H9 (cell line): Measurements from ENCODE around the gene SOX1. TPM values are rescaled to one million over a fixed set of nuclear protein-coding genes. Genes with fewer than 3 reads are reported as not detected.
A peak's percentile ranks its signal among the peaks of the same experiment; 100 is the strongest.

Experiments used
- DNase-seq: peaks from one replicate; pipeline ENCODE4 v3.0.0-alpha.2; 2017
- H2AFZ ChIP-seq: one replicate; pipeline ENCODE4 v1.6.1; 2013; ENCODE audit warnings: mild to moderate bottlenecking, low read length, control low read depth, moderate library complexity
- H2AK5ac ChIP-seq: 2 replicates; pipeline ENCODE4 v1.6.1; 2013; ENCODE audit warnings: low read length, control low read depth, mixed read lengths; ENCODE audit not compliant: insufficient read length
- H2BK120ac ChIP-seq: one replicate; pipeline ENCODE4 v1.6.1; 2013; ENCODE audit warnings: low read depth, mild to moderate bottlenecking, low read length, control low read depth, inconsistent platforms; ENCODE audit not compliant: poor library complexity, severe bottlenecking
- H2BK12ac ChIP-seq: 2 replicates; pipeline ENCODE4 v1.6.1; 2013; ENCODE audit warnings: low read length, control low read depth, mixed read lengths, low read depth; ENCODE audit not compliant: insufficient read length
- H2BK15ac ChIP-seq: 2 replicates; pipeline ENCODE4 v1.6.1; 2013; ENCODE audit warnings: low read depth, low read length, control low read depth
- H2BK20ac ChIP-seq: one replicate; pipeline ENCODE4 v1.6.1; 2013; ENCODE audit warnings: low read depth, mild to moderate bottlenecking, low read length, control low read depth, inconsistent platforms; ENCODE audit not compliant: poor library complexity, severe bottlenecking
- H2BK5ac ChIP-seq: 2 replicates; pipeline ENCODE4 v1.6.1; 2013; ENCODE audit warnings: low read length, control low read depth, mixed read lengths; ENCODE audit not compliant: insufficient read length
- H3K14ac ChIP-seq: 2 replicates; pipeline ENCODE4 v1.6.1; 2013; ENCODE audit warnings: low read length, control low read depth; ENCODE audit not compliant: insufficient read depth
- H3K18ac ChIP-seq: 2 replicates; pipeline ENCODE4 v1.6.1; 2013; ENCODE audit warnings: low read depth, mild to moderate bottlenecking, mixed read lengths, low read length, control low read depth; ENCODE audit not compliant: insufficient read length
- H3K23ac ChIP-seq: 2 replicates; pipeline ENCODE4 v1.6.1; 2013; ENCODE audit warnings: low read length, control low read depth, mixed read lengths, low read depth; ENCODE audit not compliant: insufficient read length
- H3K23me2 ChIP-seq: 2 replicates; pipeline ENCODE4 v1.6.1; 2013; ENCODE audit warnings: low read depth, mild to moderate bottlenecking, mixed read lengths, low read length, control low read depth; ENCODE audit not compliant: insufficient read length, poor library complexity, severe bottlenecking
- H3K27ac ChIP-seq: 2 replicates; pipeline ENCODE4 v1.5.1; 2013; ENCODE audit warnings: low read length, control low read depth, mixed read lengths, low read depth; ENCODE audit not compliant: insufficient read length
- H3K27me3 ChIP-seq: 2 replicates; pipeline ENCODE4 v1.6.1; 2013; ENCODE audit warnings: low read length, control low read depth, inconsistent platforms; ENCODE audit not compliant: insufficient read depth
- H3K4ac ChIP-seq: 2 replicates; pipeline ENCODE4 v1.6.1; 2013; ENCODE audit warnings: low read depth, mild to moderate bottlenecking, control low read depth, inconsistent platforms, low read length, moderate library complexity
- H3K4me1 ChIP-seq: 2 replicates; pipeline ENCODE4 v1.6.1; 2013; ENCODE audit warnings: low read length, control low read depth, inconsistent platforms; ENCODE audit not compliant: insufficient read depth
- H3K4me2 ChIP-seq: 2 replicates; pipeline ENCODE4 v1.6.1; 2013; ENCODE audit warnings: low read length, control low read depth, mixed read lengths; ENCODE audit not compliant: insufficient read length, insufficient read depth
- H3K56ac ChIP-seq: 2 replicates; pipeline ENCODE4 v1.6.1; 2013; ENCODE audit warnings: low read depth, mild to moderate bottlenecking, mixed read lengths, low read length, control low read depth; ENCODE audit not compliant: insufficient read length
- H3K79me1 ChIP-seq: 2 replicates; pipeline ENCODE4 v1.6.1; 2013; ENCODE audit warnings: low read depth, mild to moderate bottlenecking, moderate library complexity, low read length, control low read depth, inconsistent platforms; ENCODE audit not compliant: insufficient read depth, poor library complexity, severe bottlenecking
- H3K79me2 ChIP-seq: 2 replicates; pipeline ENCODE4 v1.6.1; 2013; ENCODE audit warnings: low read length, control low read depth, inconsistent platforms; ENCODE audit not compliant: insufficient read depth
- H3K9ac ChIP-seq: 2 replicates; pipeline ENCODE4 v1.6.1; 2013; ENCODE audit warnings: low read length, control low read depth, mixed read lengths; ENCODE audit not compliant: insufficient read length; ENCODE audit errors: extremely low read depth
- H3K9me3 ChIP-seq: one replicate; pipeline ENCODE4 v1.6.1; 2013; ENCODE audit warnings: low read depth, low read length, inconsistent platforms; ENCODE audit not compliant: control insufficient read depth
- H3T11ph ChIP-seq: one replicate; pipeline ENCODE4 v1.6.1; 2013; ENCODE audit warnings: mild to moderate bottlenecking, low read length, control low read depth, inconsistent platforms
- H4K20me1 ChIP-seq: one replicate; pipeline ENCODE4 v1.6.1; 2013; ENCODE audit not compliant: control insufficient read depth, insufficient read length, insufficient read depth
- H4K5ac ChIP-seq: 2 replicates; pipeline ENCODE4 v1.6.1; 2013; ENCODE audit warnings: low read depth, mild to moderate bottlenecking, mixed read lengths, low read length, control low read depth; ENCODE audit not compliant: insufficient read length
- H4K8ac ChIP-seq: replicated peaks from 2 replicates; pipeline ENCODE4 v1.6.1; 2013; ENCODE audit warnings: low read length, control low read depth, mixed read lengths, low read depth; ENCODE audit not compliant: insufficient read length
- H4K91ac ChIP-seq: 2 replicates; pipeline ENCODE4 v1.6.1; 2013; ENCODE audit warnings: low read depth, mild to moderate bottlenecking, moderate library complexity, mixed read lengths, low read length, control low read depth; ENCODE audit not compliant: insufficient read length
- H3K27ac Mint-ChIP-seq, 3 experiments: 2 replicates in 2 of 3; 3 replicates in 1 of 3; pipeline ENCODE4 v1.8.0; 2020 to 2021; ENCODE audit warnings: mixed read lengths in 3 of 3, mild to moderate bottlenecking in 1 of 3, moderate library complexity in 1 of 3
- H3K27me3 Mint-ChIP-seq: 2 replicates; pipeline ENCODE4 v1.8.0; 2021; ENCODE audit warnings: low read depth, mild to moderate bottlenecking, moderate library complexity, mixed read lengths
- H3K36me3 Mint-ChIP-seq, 3 experiments: 2 replicates in 2 of 3; 3 replicates in 1 of 3; pipeline ENCODE4 v1.8.0; 2020 to 2021; ENCODE audit warnings: low read depth in 3 of 3, mixed read lengths in 3 of 3; ENCODE audit not compliant: insufficient read depth in 1 of 3
- H3K4me1 Mint-ChIP-seq, 2 experiments: 2 replicates each; pipeline ENCODE4 v1.8.0; 2020; ENCODE audit warnings: mixed read lengths in 2 of 2
- H3K4me3 Mint-ChIP-seq, 2 experiments: 2 replicates in 1 of 2; 3 replicates in 1 of 2; pipeline ENCODE4 v1.8.0; 2020 to 2021; ENCODE audit warnings: mild to moderate bottlenecking in 2 of 2, mixed read lengths in 2 of 2, moderate library complexity in 1 of 2
- H3K9me3 Mint-ChIP-seq, 2 experiments: 2 replicates in 1 of 2; 3 replicates in 1 of 2; pipeline ENCODE4 v1.8.0; 2020; ENCODE audit warnings: mild to moderate bottlenecking in 2 of 2, mixed read lengths in 2 of 2, moderate library complexity in 1 of 2
- WGBS: extraction: QIAGEN DNeasy Blood & Tissue Kit; methylation state at CpG from one replicate; pipeline ENCODE4 v1.1.7; 2013; ENCODE audit warnings: missing lambda C conversion rate, low lambda C conversion rate, mixed read lengths; ENCODE audit not compliant: insufficient read length; ENCODE audit errors: extremely low coverage; 5-methylcytosine and 5-hydroxymethylcytosine counted together
- total RNA-seq: library from RNA; stranded (reverse); gene quantifications from 2 replicates; pipeline ENCODE4 v1.2.1, GENCODE V29; 2021
- TF ChIP-seq, protein P1 (sequence below): fragments of 200-600 bp; sonication (generic); conservative IDR thresholded peaks from 3 replicates; pipeline ENCODE4 v1.8.0; 2021; ENCODE audit warnings: antibody characterized with exemption, mild to moderate bottlenecking

The SOX1 gene
- total RNA-seq, 1 experiment from 2014 or later, result 0.17 TPM

DNA sequence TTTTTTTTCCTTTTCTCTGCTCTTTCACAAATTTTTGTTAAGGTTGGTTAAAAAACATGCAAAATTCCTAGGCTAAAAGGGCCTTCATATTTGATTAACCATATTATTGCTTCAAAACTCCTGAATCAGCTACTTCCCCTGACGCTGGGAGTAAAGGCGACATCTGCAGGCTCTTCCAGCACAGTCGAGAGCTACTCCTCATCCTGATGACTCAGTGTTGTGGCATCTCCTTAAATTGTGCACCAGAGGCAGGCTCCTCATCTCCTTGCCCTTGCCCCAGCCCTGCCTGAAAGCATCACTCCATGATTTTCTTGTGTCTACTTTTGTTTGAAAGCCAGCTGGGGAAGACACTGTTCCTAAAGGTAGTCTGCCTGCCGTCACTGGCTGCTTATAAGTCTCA lies 24.5 kb upstream of the SOX1 start:
- TF ChIP-seq, protein P1, sequence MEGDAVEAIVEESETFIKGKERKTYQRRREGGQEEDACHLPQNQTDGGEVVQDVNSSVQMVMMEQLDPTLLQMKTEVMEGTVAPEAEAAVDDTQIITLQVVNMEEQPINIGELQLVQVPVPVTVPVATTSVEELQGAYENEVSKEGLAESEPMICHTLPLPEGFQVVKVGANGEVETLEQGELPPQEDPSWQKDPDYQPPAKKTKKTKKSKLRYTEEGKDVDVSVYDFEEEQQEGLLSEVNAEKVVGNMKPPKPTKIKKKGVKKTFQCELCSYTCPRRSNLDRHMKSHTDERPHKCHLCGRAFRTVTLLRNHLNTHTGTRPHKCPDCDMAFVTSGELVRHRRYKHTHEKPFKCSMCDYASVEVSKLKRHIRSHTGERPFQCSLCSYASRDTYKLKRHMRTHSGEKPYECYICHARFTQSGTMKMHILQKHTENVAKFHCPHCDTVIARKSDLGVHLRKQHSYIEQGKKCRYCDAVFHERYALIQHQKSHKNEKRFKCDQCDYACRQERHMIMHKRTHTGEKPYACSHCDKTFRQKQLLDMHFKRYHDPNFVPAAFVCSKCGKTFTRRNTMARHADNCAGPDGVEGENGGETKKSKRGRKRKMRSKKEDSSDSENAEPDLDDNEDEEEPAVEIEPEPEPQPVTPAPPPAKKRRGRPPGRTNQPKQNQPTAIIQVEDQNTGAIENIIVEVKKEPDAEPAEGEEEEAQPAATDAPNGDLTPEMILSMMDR, result peak; percentile 11; the same call in 1 of the 3 replicates
- H3K9ac ChIP-seq, result no peak overlapping the region
- Mint-ChIP-seq H3K9me3 (peaks cover 23 to 35% of the 10 kb centered on the region in 2 experiments), H3K27me3 (peaks cover 91% of the 10 kb centered on the region), H3K36me3 (peaks cover 2 to 13% (median 4%) of the 10 kb centered on the region in 3 experiments; a peak in 5 of 7 replicates), H3K4me1 (peaks cover 5 to 6% of the 10 kb centered on the region in 2 experiments; a peak in 2 of 4 replicates), H3K27ac (no peak overlapping the region), H3K4me3 (no peak overlapping the region)
- H3K27me3 ChIP-seq, result no peaks in the 10 kb centered on the region
- H3K79me2 ChIP-seq, result no peaks in the 10 kb centered on the region
- no peak overlapping the region for H3K23ac ChIP-seq
- no peak overlapping the region for H2BK15ac ChIP-seq
- H3K27ac ChIP-seq, result no peak overlapping the region
- no peak overlapping the region for H3K14ac ChIP-seq
- H4K8ac ChIP-seq, result no peak overlapping the region
- H2BK12ac ChIP-seq, result no peak overlapping the region
- no peaks in the 10 kb centered on the region for H3K23me2 ChIP-seq
- H4K20me1 ChIP-seq, result no peaks in the 10 kb centered on the region
- no peak overlapping the region for H2AFZ ChIP-seq
- H3K4me1 ChIP-seq, result no peaks in the 10 kb centered on the region
- H3T11ph ChIP-seq, result no peak overlapping the region
- WGBS, result no CpG with 5 or more reads among the region's 4 CpGs
- no peak overlapping the region for H3K4me2 ChIP-seq
- no peaks in the 10 kb centered on the region for H3K9me3 ChIP-seq
- H2BK120ac ChIP-seq, result no peak overlapping the region
- no peak overlapping the region for H3K18ac ChIP-seq
- H2AK5ac ChIP-seq, result no peak overlapping the region
- H3K79me1 ChIP-seq, result no peaks in the 10 kb centered on the region
- H2BK5ac ChIP-seq, result no peak overlapping the region
- no peak overlapping the region for H3K4ac ChIP-seq
- peak; percentile 47 for DNase-seq
- no peak overlapping the region for H4K91ac ChIP-seq
- no peak overlapping the region for H3K56ac ChIP-seq
- H2BK20ac ChIP-seq, result no peak overlapping the region
- H4K5ac ChIP-seq, result no peak overlapping the region
